Lower lobe of right lung (tissue), 2 donors: Measurements from ENCODE around the gene ABCA4. TPM values are rescaled to one million over a fixed set of nuclear protein-coding genes. Genes with fewer than 3 reads are reported as not detected.
A peak's percentile ranks its signal among the peaks of the same experiment; 100 is the strongest.

ENCODE experiments used
- ATAC-seq, 2 donors: fragments of 200-7000 bp; cut with Tn5 transposase; one replicate each; pipeline ENCODE4 v1.9.1; 2020 to 2022; ENCODE audit warnings: mild to moderate bottlenecking in 2 of 2, moderate library complexity in 2 of 2
- DNase-seq: peaks from one replicate; pipeline ENCODE4 v3.0.0-alpha.2; 2020
- H3K27ac ChIP-seq: fragments of 200-600 bp; one replicate; pipeline ENCODE4 v1.8.0; 2022
- H3K27me3 ChIP-seq: fragments of 200-600 bp; one replicate; pipeline ENCODE4 v1.8.0; 2022; ENCODE audit warnings: low read depth
- H3K36me3 ChIP-seq: fragments of 200-600 bp; one replicate; pipeline ENCODE4 v1.8.0; 2022; ENCODE audit warnings: mild to moderate bottlenecking
- H3K4me1 ChIP-seq: fragments of 200-600 bp; one replicate; pipeline ENCODE4 v1.8.0; 2022
- H3K4me3 ChIP-seq: fragments of 200-600 bp; one replicate; pipeline ENCODE4 v1.8.0; 2022; ENCODE audit warnings: mild to moderate bottlenecking
- H3K9me3 ChIP-seq: fragments of 200-600 bp; one replicate; pipeline ENCODE4 v1.8.0; 2022
- intact Hi-C: fragments of 100-400 bp; cut with DNase I; formaldehyde crosslinking; loops from one replicate; pipeline ENCODE4 v1.11.0; 2022
- total RNA-seq: library from RNA; stranded (reverse); fragmentation: NEBNext Ultra II Directional; extraction: Animal tissue kit (Norgen Biotek cat#: 25700); gene quantifications from one replicate; pipeline ENCODE4 v1.2.1, GENCODE V29; 2021
- TF ChIP-seq, protein P1 (sequence below): fragments of 200-600 bp; IDR thresholded peaks from one replicate; pipeline ENCODE4 v1.8.0; 2022; ENCODE audit warnings: antibody characterized with exemption, mild to moderate bottlenecking
- donor health status: DM: no; HTN: yes; CAD: no; lungs with severe emphysema.

The ABCA4 gene
- total RNA-seq, 1 donor from 2014 or later: 1.9 TPM

DNA sequence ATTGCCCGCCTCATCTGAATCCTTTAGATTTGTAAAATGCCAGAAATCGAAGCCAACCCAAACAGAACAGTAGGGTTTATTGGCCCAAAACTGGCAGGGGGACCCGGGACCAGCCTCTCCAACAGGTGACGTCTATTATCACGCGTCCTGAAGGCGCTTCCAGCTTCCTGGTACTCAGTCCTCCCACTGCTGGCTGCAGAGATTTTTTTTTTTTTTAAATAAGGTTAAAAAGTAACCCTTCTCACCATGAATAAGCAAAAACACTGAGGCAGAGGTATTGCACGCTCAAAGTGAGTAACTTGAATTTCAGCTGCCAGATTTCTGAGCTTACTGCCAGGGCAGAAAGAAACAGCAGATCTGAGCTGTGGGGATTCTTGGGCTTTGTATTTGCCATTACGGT lies 157.4 kb downstream of the ABCA4 start:
- TF ChIP-seq, protein P1, sequence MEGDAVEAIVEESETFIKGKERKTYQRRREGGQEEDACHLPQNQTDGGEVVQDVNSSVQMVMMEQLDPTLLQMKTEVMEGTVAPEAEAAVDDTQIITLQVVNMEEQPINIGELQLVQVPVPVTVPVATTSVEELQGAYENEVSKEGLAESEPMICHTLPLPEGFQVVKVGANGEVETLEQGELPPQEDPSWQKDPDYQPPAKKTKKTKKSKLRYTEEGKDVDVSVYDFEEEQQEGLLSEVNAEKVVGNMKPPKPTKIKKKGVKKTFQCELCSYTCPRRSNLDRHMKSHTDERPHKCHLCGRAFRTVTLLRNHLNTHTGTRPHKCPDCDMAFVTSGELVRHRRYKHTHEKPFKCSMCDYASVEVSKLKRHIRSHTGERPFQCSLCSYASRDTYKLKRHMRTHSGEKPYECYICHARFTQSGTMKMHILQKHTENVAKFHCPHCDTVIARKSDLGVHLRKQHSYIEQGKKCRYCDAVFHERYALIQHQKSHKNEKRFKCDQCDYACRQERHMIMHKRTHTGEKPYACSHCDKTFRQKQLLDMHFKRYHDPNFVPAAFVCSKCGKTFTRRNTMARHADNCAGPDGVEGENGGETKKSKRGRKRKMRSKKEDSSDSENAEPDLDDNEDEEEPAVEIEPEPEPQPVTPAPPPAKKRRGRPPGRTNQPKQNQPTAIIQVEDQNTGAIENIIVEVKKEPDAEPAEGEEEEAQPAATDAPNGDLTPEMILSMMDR: no peak
- Histone ChIP-seq H3K27me3 (no peaks in the 10 kb centered on the region), H3K4me1 (no peaks in the 10 kb centered on the region), H3K27ac (no peak overlapping the region), H3K36me3 (no peaks in the 10 kb centered on the region), H3K9me3 (no peaks in the 10 kb centered on the region), H3K4me3 (no peak overlapping the region)
- peak in 1 of 2 donors; percentile 77 for ATAC-seq
- intact Hi-C loops: no loop called here
- DNase-seq: no peak

DNA sequence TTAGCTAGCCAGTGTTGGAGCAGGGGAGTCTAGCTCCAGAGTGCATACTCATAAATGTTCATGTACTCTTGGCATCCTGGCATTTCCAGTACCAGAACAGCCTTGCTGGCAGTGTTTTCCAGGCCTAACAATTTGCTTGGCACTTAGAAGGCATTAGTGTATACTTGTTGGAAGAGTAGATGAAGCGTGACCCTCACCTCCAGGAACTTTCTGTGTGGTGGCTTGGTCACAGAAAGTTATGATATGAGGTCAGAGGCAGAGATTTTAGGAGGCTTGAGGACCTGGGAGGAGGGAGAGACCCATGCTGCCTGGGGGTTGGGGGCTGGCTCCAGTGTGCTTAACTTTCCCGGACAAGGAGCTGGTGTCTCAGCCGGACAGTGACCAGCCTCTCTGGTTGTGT lies 159.0 kb downstream of the ABCA4 start:
- Histone ChIP-seq H3K36me3 (no peaks in the 10 kb centered on the region), H3K4me1 (no peaks in the 10 kb centered on the region), H3K27ac (no peak overlapping the region), H3K4me3 (no peak overlapping the region), H3K9me3 (no peaks in the 10 kb centered on the region), H3K27me3 (no peaks in the 10 kb centered on the region)
- TF ChIP-seq, protein P1: no peak
- DNase-seq: no peak
- intact Hi-C loops: no loop called here
- no peak for ATAC-seq

DNA sequence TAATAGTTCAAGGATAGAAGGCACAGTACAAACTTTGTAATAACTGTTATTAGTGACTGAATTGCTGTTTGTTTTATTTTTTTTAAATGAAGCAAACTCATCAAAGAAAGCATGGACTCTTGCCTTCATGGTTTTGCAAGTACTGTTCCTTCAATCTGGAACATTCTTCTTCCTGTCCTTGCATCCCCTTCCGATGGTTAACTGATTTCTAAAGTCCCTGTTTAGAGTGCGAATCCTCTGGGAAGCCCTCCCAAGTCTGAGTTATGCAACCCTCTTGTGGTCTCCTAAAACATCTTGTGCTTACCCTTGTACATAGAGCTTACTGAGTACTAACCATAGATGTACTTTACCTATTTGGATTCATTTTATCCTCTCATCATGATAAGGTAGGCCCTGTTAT lies 159.5 kb downstream of the ABCA4 start:
- ATAC-seq (no peak), DNase-seq (no peak)
- intact Hi-C loops: no loop called here
- no peak overlapping the region for H3K4me3 ChIP-seq
- TF ChIP-seq, protein P1: no peak
- no peaks in the 10 kb centered on the region for H3K36me3 ChIP-seq
- H3K27me3 ChIP-seq: no peaks in the 10 kb centered on the region
- no peak overlapping the region for H3K27ac ChIP-seq
- H3K4me1 ChIP-seq: no peaks in the 10 kb centered on the region
- H3K9me3 ChIP-seq: no peaks in the 10 kb centered on the region

DNA sequence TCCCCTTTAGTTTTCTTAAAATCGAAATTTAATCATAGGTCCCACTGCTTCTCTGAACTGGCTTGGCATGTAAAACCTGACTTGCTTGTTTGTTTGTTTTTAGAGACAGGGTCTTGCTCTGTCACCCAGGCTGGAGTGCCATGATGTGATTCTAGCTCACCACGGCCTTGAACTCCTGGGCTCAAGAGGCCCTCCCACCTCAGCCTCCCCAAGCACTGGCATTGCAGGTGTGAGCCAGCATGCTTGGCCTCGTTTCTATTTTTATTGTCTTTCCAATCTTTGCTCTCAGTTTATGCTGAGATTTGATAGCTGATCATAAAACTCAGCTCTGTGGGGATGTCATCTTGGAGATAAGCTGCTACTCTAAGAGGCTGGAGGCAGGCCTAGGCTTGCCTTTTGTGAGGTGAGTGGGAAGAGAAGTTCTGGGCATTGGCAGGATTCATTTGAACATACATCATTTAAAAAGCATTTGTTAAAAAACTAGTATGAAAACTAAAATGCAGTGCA lies 160.3 kb downstream of the ABCA4 start:
- no peaks in the 10 kb centered on the region for H3K27me3 ChIP-seq
- no peaks in the 10 kb centered on the region for H3K9me3 ChIP-seq
- H3K4me3 ChIP-seq: no peak overlapping the region
- TF ChIP-seq, protein P1: no peak
- H3K36me3 ChIP-seq: no peaks in the 10 kb centered on the region
- DNase-seq: no peak
- intact Hi-C loops: no loop called here
- H3K27ac ChIP-seq: no peak overlapping the region
- no peaks in the 10 kb centered on the region for H3K4me1 ChIP-seq
- ATAC-seq: no peak

DNA sequence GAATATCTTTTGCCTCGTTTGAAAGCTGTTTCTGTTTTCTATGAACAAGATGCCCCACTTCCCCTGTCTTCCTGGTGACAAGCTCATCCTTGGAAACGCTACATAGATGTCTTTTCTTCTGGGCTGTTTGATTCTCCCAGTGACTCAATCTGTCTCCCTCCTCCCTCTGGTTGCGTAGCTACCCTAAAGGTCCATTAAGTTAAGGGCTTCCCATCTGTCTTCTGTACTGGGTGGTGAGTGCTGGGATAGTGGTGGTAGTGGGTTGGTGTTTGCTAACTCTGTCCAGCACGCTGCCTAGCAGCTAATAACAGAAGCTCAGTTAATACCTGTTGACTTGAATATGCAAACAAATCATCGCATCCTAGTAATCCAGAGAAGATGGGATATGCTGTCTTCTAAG lies 161.5 kb downstream of the ABCA4 start:
- no peaks in the 10 kb centered on the region for H3K27me3 ChIP-seq
- H3K4me3 ChIP-seq: no peak overlapping the region
- H3K4me1 ChIP-seq: no peaks in the 10 kb centered on the region
- TF ChIP-seq, protein P1: no peak
- no peak for ATAC-seq
- no peak for DNase-seq
- no peaks in the 10 kb centered on the region for H3K36me3 ChIP-seq
- H3K9me3 ChIP-seq: peaks cover 8% of the 10 kb centered on the region
- no peak overlapping the region for H3K27ac ChIP-seq
- intact Hi-C loops: no loop called here

DNA sequence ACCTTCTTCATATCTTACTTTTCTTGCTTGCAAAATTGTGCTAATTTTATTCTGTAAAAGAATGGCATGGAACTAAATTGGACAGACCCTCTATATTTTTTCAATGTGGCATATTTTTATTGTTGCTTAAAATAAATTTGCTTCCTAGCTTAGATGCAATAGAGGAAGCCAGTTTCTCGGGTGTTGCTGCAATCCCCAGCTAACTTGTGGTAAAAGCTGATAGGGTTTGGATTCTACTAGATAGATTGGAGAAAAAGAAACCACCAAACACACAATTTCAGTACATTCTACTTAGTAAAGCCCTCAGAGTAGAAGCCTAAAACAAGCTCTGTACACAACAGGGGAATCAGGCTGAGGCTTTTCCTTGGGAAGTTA lies 162.2 kb downstream of the ABCA4 start:
- H3K36me3 ChIP-seq: no peaks in the 10 kb centered on the region
- H3K4me1 ChIP-seq: no peaks in the 10 kb centered on the region
- intact Hi-C loops: no loop called here
- TF ChIP-seq, protein P1: no peak
- no peak overlapping the region for H3K4me3 ChIP-seq
- no peak overlapping the region for H3K27ac ChIP-seq
- ATAC-seq: no peak
- H3K27me3 ChIP-seq: no peaks in the 10 kb centered on the region
- DNase-seq: no peak
- H3K9me3 ChIP-seq: peaks cover 8% of the 10 kb centered on the region
